GM12878 (cell line): ENCODE data around the gene NUP54. TPM values are rescaled to one million over a fixed set of nuclear protein-coding genes. Genes with fewer than 3 reads are reported as not detected.
A peak's percentile ranks its signal among the peaks of the same experiment; 100 is the strongest.

ENCODE experiments used
- ATAC-seq: fragments of 200-7000 bp; cut with Tn5 transposase; 3 replicates; pipeline ENCODE4 v1.9.1; 2020; ENCODE audit warnings: mild to moderate bottlenecking, moderate library complexity
- BruUV-seq: library from RNA; stranded (reverse); fragments of 400-500 nt; replicated peaks from 2 replicates; lab custom pipeline; 2021; lab: Mats Ljungman, UMichigan
- CTCF ChIA-PET: fragments of 300-600 bp; sonication (Branson Sonifier 250); formaldehyde crosslinking; extraction: SDS; loops from one replicate; lab custom pipeline; 2021; ENCODE audit warnings: inconsistent platforms; lab: Yijun Ruan, JAX
- POLR2A ChIA-PET: fragments of 350-600 bp; formaldehyde crosslinking; extraction: SDS; loops from one replicate; lab custom pipeline; 2021; ENCODE audit warnings: inconsistent platforms; lab: Charles Lee
- RAD21 ChIA-PET: fragments of 300-600 bp; sonication (Branson Sonifier 250); formaldehyde crosslinking; loops from one replicate; lab custom pipeline; 2023; ENCODE audit warnings: antibody characterized with exemption; ENCODE audit not compliant: unreplicated experiment; lab: Charles Lee
- SMC1A ChIA-PET: fragments of 300-600 bp; sonication (Branson Sonifier 250); formaldehyde crosslinking; loops from one replicate; lab custom pipeline; 2023; ENCODE audit not compliant: unreplicated experiment, uncharacterized antibody; lab: Charles Lee
- DNase-seq: peaks from one replicate; pipeline ENCODE4 v3.0.0-alpha.2; 2011; ENCODE audit warnings: low read depth, low spot score
- FAIRE-seq: peaks from 3 replicates; lab custom pipeline; 2011; peaks lifted over from hg19 to GRCh38; lab: Jason Lieb, UNC
- H2AFZ ChIP-seq: 2 replicates; pipeline ENCODE4 v1.6.0; 2011; ENCODE audit warnings: low read depth, low read length, control low read depth; ENCODE audit not compliant: control insufficient read depth
- H3K27ac ChIP-seq: 2 replicates; pipeline ENCODE4 v1.5.1; 2011; ENCODE audit warnings: control low read depth; ENCODE audit not compliant: control insufficient read depth, insufficient read depth
- H3K27me3 ChIP-seq, 2 experiments: replicated peaks in 1 of 2; 2 replicates each; pipeline versions ENCODE4 v1.6.0 to v1.6.1; 2011; ENCODE audit warnings: low read length in 1 of 2; ENCODE audit not compliant: control insufficient read depth in 2 of 2, insufficient read depth in 2 of 2
- H3K36me3 ChIP-seq, 2 experiments: 2 replicates each; pipeline ENCODE4 v1.5.1; 2011; ENCODE audit warnings: low read length in 1 of 2; ENCODE audit not compliant: control insufficient read depth in 2 of 2, insufficient read depth in 2 of 2
- H3K4me1 ChIP-seq: 2 replicates; pipeline ENCODE4 v1.6.1; 2011; ENCODE audit warnings: mild to moderate bottlenecking, low read length, moderate library complexity, mixed read lengths; ENCODE audit not compliant: control insufficient read depth, insufficient read depth
- H3K4me2 ChIP-seq: 2 replicates; pipeline ENCODE4 v1.6.0; 2011; ENCODE audit warnings: control low read depth; ENCODE audit not compliant: control insufficient read depth, insufficient read depth
- H3K4me3 ChIP-seq: fragments of 200-600 bp; sonication (generic); 2 replicates; pipeline ENCODE4 v1.5.1; 2016
- H3K79me2 ChIP-seq: 2 replicates; pipeline ENCODE4 v1.6.0; 2011; ENCODE audit warnings: low read length; ENCODE audit not compliant: control insufficient read depth, insufficient read depth
- H3K9ac ChIP-seq: 2 replicates; pipeline ENCODE4 v1.8.0; 2011; ENCODE audit warnings: low read length, control low read depth, mixed read lengths; ENCODE audit not compliant: control insufficient read depth, insufficient read depth
- H3K9me3 ChIP-seq: replicated peaks from 3 replicates; pipeline ENCODE4 v1.5.1; 2011; ENCODE audit warnings: mild to moderate bottlenecking, low read length; ENCODE audit not compliant: control insufficient read depth, insufficient read depth
- H4K20me1 ChIP-seq: 2 replicates; pipeline ENCODE4 v1.6.0; 2011; ENCODE audit not compliant: control insufficient read depth, insufficient read depth
- CHD2 ChIP-seq: IDR thresholded peaks from 2 replicates; pipeline ENCODE4 v1.6.1; 2011; ENCODE audit warnings: low read depth, low read length, improper control_type of control experiment, borderline replicate concordance
- CTCF ChIP-seq, 3 experiments: IDR thresholded peaks in 2 of 3; conservative IDR thresholded peaks in 1 of 3; 2 replicates each; pipeline ENCODE4 v1.5.1; 2011; ENCODE audit warnings: low read depth in 3 of 3, low read length in 3 of 3, mild to moderate bottlenecking in 3 of 3, control low read depth in 2 of 3, moderate library complexity in 2 of 3, inconsistent platforms in 1 of 3, mixed read lengths in 1 of 3; ENCODE audit not compliant: control insufficient read depth in 2 of 3, insufficient read depth in 1 of 3; ENCODE audit errors: extremely low read depth in 1 of 3
- ESRRA ChIP-seq: IDR thresholded peaks from 2 replicates; pipeline ENCODE4 v1.6.1; 2012; ENCODE audit warnings: mild to moderate bottlenecking, low read length, improper control_type of control experiment
- FOXM1 ChIP-seq: IDR thresholded peaks from 2 replicates; pipeline ENCODE4 v1.6.1; 2012; ENCODE audit warnings: low read depth, mild to moderate bottlenecking, inconsistent platforms, low read length, moderate library complexity
- IRF4 ChIP-seq: IDR thresholded peaks from 2 replicates; pipeline ENCODE4 v1.6.1; 2011; ENCODE audit warnings: low read depth, low read length
- LARP7 ChIP-seq: fragments of 450-650 bp; IDR thresholded peaks from 2 replicates; pipeline ENCODE4 v1.6.1; 2017; ENCODE audit warnings: mild to moderate bottlenecking
- MEF2B ChIP-seq: fragments of 450-650 bp; IDR thresholded peaks from 2 replicates; pipeline ENCODE4 v1.6.1; 2018; ENCODE audit warnings: mild to moderate bottlenecking, moderate library complexity; ENCODE audit not compliant: partially characterized antibody, poor library complexity, severe bottlenecking
- RAD21 ChIP-seq: IDR thresholded peaks from 2 replicates; pipeline ENCODE4 v1.6.1; 2011; ENCODE audit warnings: mild to moderate bottlenecking, low read depth, low read length, moderate library complexity; ENCODE audit not compliant: insufficient read depth
- SMC3 ChIP-seq: IDR thresholded peaks from 2 replicates; pipeline ENCODE4 v1.6.1; 2011; ENCODE audit warnings: low read length, improper control_type of control experiment, borderline replicate concordance
- SRF ChIP-seq, 2 experiments: IDR thresholded peaks; 2 replicates each; pipeline ENCODE4 v1.6.1; 2011; ENCODE audit warnings: low read depth in 2 of 2, low read length in 2 of 2, mild to moderate bottlenecking in 1 of 2, moderate library complexity in 1 of 2
- TCF3 ChIP-seq: IDR thresholded peaks from 2 replicates; pipeline ENCODE4 v1.6.1; 2012; ENCODE audit warnings: low read depth, mild to moderate bottlenecking, low read length, borderline replicate concordance; ENCODE audit not compliant: insufficient read depth
- YBX1 ChIP-seq: fragments of 450-650 bp; IDR thresholded peaks from 2 replicates; pipeline ENCODE4 v1.6.1; 2016; ENCODE audit warnings: antibody characterized with exemption
- YY1 ChIP-seq: IDR thresholded peaks from 2 replicates; pipeline ENCODE4 v1.6.1; 2011; ENCODE audit warnings: low read depth, mild to moderate bottlenecking, low read length
- ZBTB33 ChIP-seq: fragments of 450-650 bp; IDR thresholded peaks from 2 replicates; pipeline ENCODE4 v1.6.1; 2017; ENCODE audit warnings: mild to moderate bottlenecking
- ZNF207 ChIP-seq: fragments of 450-650 bp; IDR thresholded peaks from 2 replicates; pipeline ENCODE4 v1.6.1; 2014; ENCODE audit warnings: antibody characterized with exemption, mild to moderate bottlenecking, borderline replicate concordance
- ZNF217 ChIP-seq: fragments of 450-650 bp; IDR thresholded peaks from 2 replicates; pipeline ENCODE4 v1.6.1; 2017; ENCODE audit warnings: antibody characterized with exemption, mild to moderate bottlenecking
- ZNF24 ChIP-seq: fragments of 450-650 bp; IDR thresholded peaks from 2 replicates; pipeline ENCODE4 v1.6.1; 2017; ENCODE audit warnings: antibody characterized with exemption, mild to moderate bottlenecking
- WGBS: methylation state at CpG from one replicate; pipeline ENCODE4 v1.1.6; 2016; ENCODE audit warnings: low lambda C conversion rate; ENCODE audit not compliant: insufficient replicate concordance, insufficient coverage; ENCODE audit errors: missing lambda C conversion rate; 5-methylcytosine and 5-hydroxymethylcytosine counted together
- in situ Hi-C: fragments of 300-500 bp; cut with MboI; formaldehyde crosslinking; loops from 9 replicates; pipeline ENCODE4 v1.14.3; 2018; ENCODE audit warnings: mixed read lengths
- intact Hi-C: fragments of 100-400 bp; cut with micrococcal nuclease; formaldehyde crosslinking; loops from one replicate; pipeline ENCODE4 v1.14.2; 2022; ENCODE audit not compliant: unreplicated experiment
- polyA plus RNA-seq, 11 experiments: library from polyadenylated mRNA; depleted of rRNA in 4 of 11; unstranded in 6 of 11; stranded (reverse) in 5 of 11; fragments of >200 nt; fragmentation: Nextera tagmentation in 4 of 11; fragmentation: Illumina TruSeq in 1 of 11; extraction: Ambion mirVana in 4 of 11; extraction: Trizol in 1 of 11; gene quantifications; 1 replicate in 1 of 11; 2 replicates in 10 of 11; pipeline versions ENCODE4 v1.2.1 to v1.2.3, GENCODE V29; 2011 to 2016; ENCODE audit warnings: inconsistent platforms in 2 of 11, missing spikeins in 2 of 11, low read depth in 1 of 11
- total RNA-seq, 4 experiments: library from RNA; depleted of rRNA in 3 of 4; stranded (reverse); fragments of >200 nt in 3 of 4; fragmentation: Illumina TruSeq in 1 of 4; extraction: Trizol in 1 of 4; gene quantifications; 2 replicates each; pipeline versions ENCODE4 v1.2.1 to v1.2.3, GENCODE V29; 2013 to 2021
- TF ChIP-seq, protein P1 (sequence below): fragments of 450-650 bp; IDR thresholded peaks from 2 replicates; pipeline ENCODE4 v1.6.1; 2014; ENCODE audit warnings: mild to moderate bottlenecking

The NUP54 gene
- total and polyA plus RNA-seq, 10 of the 15 experiments (the other 5 are each of a cell fraction or from before 2014, with no cell fraction given): 17.5 to 69.0 (median 42.3) TPM

GRCh38 chr4:76179398-76180318 is 31.5 kb upstream of the NUP54 start:
- no TSS peak for BruUV-seq
- RAD21 ChIA-PET: interaction anchor here (0.8 to 5.5 kb wide), 15 partner anchors 20 to 324 kb away, joined by 3 to 110 read pairs (median 4); no protein-coding TSS in a partner anchor
- TF ChIP-seq ZNF207 (no peak), ZBTB33 (no peak), MEF2B (peak; percentile 70), IRF4 (no peak), LARP7 (no peak), YY1 (peak; percentile 72), CHD2 (no peak), YBX1 (no peak), ZNF24 (no peak), RAD21 (peak; percentile 97), FOXM1 (peak; percentile 46; the same call in 1 of the 2 replicates), ESRRA (no peak), TCF3 (no peak), ZNF217 (no peak), SRF (IDR thresholded peaks at IDR 0.05; ENCODE audit: low read depth in 2 of 2, low read length in 2 of 2) (no peak), CTCF (IDR thresholded peaks at IDR 0.05 in 2 of 3, conservative IDR thresholded peaks at IDR 0.05 in 1 of 3; ENCODE audit: control insufficient read depth in 2 of 3, extremely low read depth in 1 of 3, insufficient read depth in 1 of 3, low read depth in 3 of 3, low read length in 3 of 3) (peak; percentile 86 to 91 (median 86)), SMC3 (peak; percentile 91)
- TF ChIP-seq, protein P1, sequence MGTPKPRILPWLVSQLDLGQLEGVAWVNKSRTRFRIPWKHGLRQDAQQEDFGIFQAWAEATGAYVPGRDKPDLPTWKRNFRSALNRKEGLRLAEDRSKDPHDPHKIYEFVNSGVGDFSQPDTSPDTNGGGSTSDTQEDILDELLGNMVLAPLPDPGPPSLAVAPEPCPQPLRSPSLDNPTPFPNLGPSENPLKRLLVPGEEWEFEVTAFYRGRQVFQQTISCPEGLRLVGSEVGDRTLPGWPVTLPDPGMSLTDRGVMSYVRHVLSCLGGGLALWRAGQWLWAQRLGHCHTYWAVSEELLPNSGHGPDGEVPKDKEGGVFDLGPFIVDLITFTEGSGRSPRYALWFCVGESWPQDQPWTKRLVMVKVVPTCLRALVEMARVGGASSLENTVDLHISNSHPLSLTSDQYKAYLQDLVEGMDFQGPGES: no peak

More at GRCh38 chr4:76179398-76180318, 31.5 kb upstream of the NUP54 start:
- FAIRE-seq: peak; percentile 86
- intact Hi-C loops: loop anchor here (1.0 to 10.0 kb wide), 4 partner anchors 199 to 565 kb away; no protein-coding TSS in a partner anchor
- Histone ChIP-seq H3K27me3 (no peaks in the 10 kb centered on the region), H2AFZ (no peak overlapping the region), H3K4me2 (no peak overlapping the region), H3K36me3 (peaks cover 0 to 3% of the 10 kb centered on the region in 2 experiments; a peak in 2 of 4 replicates), H3K27ac (no peak overlapping the region), H3K4me3 (no peak overlapping the region), H3K9me3 (no peaks in the 10 kb centered on the region), H4K20me1 (no peaks in the 10 kb centered on the region), H3K79me2 (no peaks in the 10 kb centered on the region), H3K4me1 (no peaks in the 10 kb centered on the region), H3K9ac (no peak overlapping the region)
- in situ Hi-C loops: loop anchor here (5.0 kb wide), 2 partner anchors 193 to 328 kb away; no protein-coding TSS in a partner anchor
- ChIA-PET CTCF (interaction anchor here (0.5 to 7.8 kb wide), 47 partner anchors 9 to 1392 kb away, joined by 3 to 214 read pairs (median 4); partner anchors contain the start of gene NUP54), POLR2A (no interaction called here), SMC1A (interaction anchor here (0.6 to 6.7 kb wide), 38 partner anchors 9 to 580 kb away, joined by 3 to 126 read pairs (median 4); partner anchors contain the start of genes NUP54 and SCARB2)
- WGBS: 46% methylated on average over 11 of the region's 11 CpGs
- no peak for DNase-seq
- ATAC-seq: peak; percentile 99
